Measurements from ENCODE around the gene FREM3. TPM values are rescaled to one million over a fixed set of nuclear protein-coding genes. Genes with fewer than 3 reads are reported as not detected.
"Not testable (repeated sequence)": the region's sequence is repeated elsewhere in the genome, so short reads cannot be mapped to it uniquely, and the experiment has no call there.

Gene FREM3
- total and polyA plus RNA-seq, 2 experiments from 2014 or later = not detected

GRCh38 chr4:143736861-143737260 lies 36.4 kb upstream of the FREM3 start:
- in situ Hi-C loops (cut with MboI) = no loop called here
- H3K4me2 ChIP-seq (ENCODE audit: unreplicated experiment) = no peak overlapping the region
- no peaks in the 10 kb centered on the region for H3K36me3 ChIP-seq (ENCODE audit: low read depth)
- WGBS, 2 experiments (ENCODE audit: low coverage in 1 of 2, low lambda C conversion rate in 2 of 2, missing lambda C conversion rate in 2 of 2) = 29 to 63% methylated on average over 1 of the region's 1 CpG
- no peaks in the 10 kb centered on the region for H3K79me2 ChIP-seq (ENCODE audit: insufficient read depth)
- DNase-seq = no peak
- H3K9me3 ChIP-seq (ENCODE audit: low read depth) = no peaks in the 10 kb centered on the region
- H3K9me2 ChIP-seq (ENCODE audit: insufficient read depth) = no peaks in the 10 kb centered on the region
- H3K4me3 ChIP-seq = no peak overlapping the region
- H3K9ac ChIP-seq = no peak overlapping the region
- no peaks in the 10 kb centered on the region for H3K4me1 ChIP-seq (ENCODE audit: insufficient read depth)
- no peaks in the 10 kb centered on the region for H3K27me3 ChIP-seq (replicated peaks; ENCODE audit: insufficient read depth)
- no peak for TF ChIP-seq EZH2phosphoT487 (IDR thresholded peaks at IDR 0.05; ENCODE audit: insufficient read depth, low read depth)
- no peak for TF ChIP-seq EZH2 (IDR thresholded peaks at IDR 0.05; ENCODE audit: insufficient read depth, poor library complexity, severe bottlenecking)
- no peak overlapping the region for H2AFZ ChIP-seq
- no peaks in the 10 kb centered on the region for H3F3A ChIP-seq (ENCODE audit: insufficient read depth)
- H3K27ac ChIP-seq = no peak overlapping the region
- no peaks in the 10 kb centered on the region for H4K20me1 ChIP-seq (ENCODE audit: insufficient read depth)

DNA sequence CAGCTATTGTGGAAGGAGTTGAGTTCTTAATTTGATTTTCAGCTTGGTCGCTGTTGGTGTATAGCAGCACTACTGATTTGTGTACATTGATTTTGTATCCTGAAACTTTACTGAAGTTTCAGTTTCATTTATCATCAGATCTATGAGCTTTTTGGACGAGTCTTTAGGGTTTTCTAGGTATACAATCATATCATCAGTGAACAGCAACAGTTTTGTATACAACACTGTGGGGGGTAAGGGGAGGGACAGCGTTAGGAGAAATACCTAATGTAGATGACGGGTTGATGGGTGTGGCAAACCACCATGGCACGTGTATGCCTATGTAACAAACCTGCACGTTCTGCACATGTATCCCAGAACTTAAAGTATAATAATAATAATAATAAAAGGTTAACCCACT lies 35.6 kb upstream of the FREM3 start:
- H3K79me2 ChIP-seq (ENCODE audit: insufficient read depth); H3K27ac ChIP-seq; H3K4me2 ChIP-seq (ENCODE audit: unreplicated experiment); in situ Hi-C loops (cut with MboI); H4K20me1 ChIP-seq (ENCODE audit: insufficient read depth); H3K36me3 ChIP-seq (ENCODE audit: low read depth); H3K27me3 ChIP-seq (replicated peaks; ENCODE audit: insufficient read depth); H3K9ac ChIP-seq; DNase-seq; H3F3A ChIP-seq (ENCODE audit: insufficient read depth); H3K4me1 ChIP-seq (ENCODE audit: insufficient read depth); H3K9me2 ChIP-seq (ENCODE audit: insufficient read depth); H3K9me3 ChIP-seq (ENCODE audit: low read depth); H2AFZ ChIP-seq; H3K4me3 ChIP-seq: not testable (repeated sequence)
- 61 to 69% methylated on average over 6 of the region's 6 CpGs for WGBS, 2 experiments (ENCODE audit: low coverage in 1 of 2, low lambda C conversion rate in 2 of 2, missing lambda C conversion rate in 2 of 2)

DNA sequence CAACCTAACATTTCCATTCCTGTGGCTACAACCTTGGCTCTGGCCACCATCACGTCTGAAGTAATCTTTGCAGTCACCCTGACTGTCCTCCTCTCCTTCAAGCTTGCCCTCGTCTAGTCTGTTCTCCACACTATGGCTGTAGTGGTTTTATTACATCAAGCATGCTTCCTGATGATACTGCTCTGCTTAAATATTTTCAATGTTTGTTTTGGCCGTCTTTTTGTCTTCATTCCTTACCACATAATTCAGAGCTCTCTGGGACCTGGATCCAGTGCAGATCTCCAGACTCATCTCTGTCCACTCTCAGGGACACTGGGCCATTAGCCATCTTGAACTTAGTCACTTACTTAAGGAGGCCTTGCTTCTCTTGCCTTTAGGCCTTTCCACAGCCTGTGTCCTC lies 27.7 kb upstream of the FREM3 start:
- Histone ChIP-seq H3K27ac (peak overlapping the region; percentile 70), H3K27me3 (replicated peaks; ENCODE audit: insufficient read depth) (no peaks in the 10 kb centered on the region), H3F3A (ENCODE audit: insufficient read depth) (peaks cover 20% of the 10 kb centered on the region), H3K79me2 (ENCODE audit: insufficient read depth) (no peaks in the 10 kb centered on the region), H3K4me3 (no peak overlapping the region), H3K4me1 (ENCODE audit: insufficient read depth) (peaks cover 17% of the 10 kb centered on the region), H3K4me2 (ENCODE audit: unreplicated experiment) (peak overlapping the region; percentile 22), H3K9ac (peak overlapping the region; percentile 22; the same call in 1 of the 2 replicates), H2AFZ (peak overlapping the region; percentile 42), H4K20me1 (ENCODE audit: insufficient read depth) (no peaks in the 10 kb centered on the region), H3K9me2 (ENCODE audit: insufficient read depth) (no peaks in the 10 kb centered on the region), H3K36me3 (ENCODE audit: low read depth) (no peaks in the 10 kb centered on the region), H3K9me3 (ENCODE audit: low read depth) (no peaks in the 10 kb centered on the region)
- DNase-seq = peak; percentile 89
- 14 to 21% methylated on average over 3 of the region's 3 CpGs for WGBS, 2 experiments (ENCODE audit: low coverage in 1 of 2, low lambda C conversion rate in 2 of 2, missing lambda C conversion rate in 2 of 2)
- in situ Hi-C loops (cut with MboI) = no loop called here
- TF ChIP-seq EZH2 (IDR thresholded peaks at IDR 0.05; ENCODE audit: insufficient read depth, poor library complexity, severe bottlenecking) = no peak
- peak; percentile 42; the same call in 1 of the 2 replicates for TF ChIP-seq EZH2phosphoT487 (IDR thresholded peaks at IDR 0.05; ENCODE audit: insufficient read depth, low read depth)

GRCh38 chr4:143726714-143727113 lies 26.2 kb upstream of the FREM3 start:
- no peak overlapping the region for H2AFZ ChIP-seq
- no peak overlapping the region for H3K4me2 ChIP-seq (ENCODE audit: unreplicated experiment)
- peaks cover 17% of the 10 kb centered on the region for H3K4me1 ChIP-seq (ENCODE audit: insufficient read depth)
- peaks cover 20% of the 10 kb centered on the region for H3F3A ChIP-seq (ENCODE audit: insufficient read depth)
- H3K9me2 ChIP-seq (ENCODE audit: insufficient read depth) = no peaks in the 10 kb centered on the region
- no peak overlapping the region for H3K27ac ChIP-seq
- no peak overlapping the region for H3K9ac ChIP-seq
- in situ Hi-C loops (cut with MboI) = no loop called here
- no peak overlapping the region for H3K4me3 ChIP-seq
- peak; percentile 18 for DNase-seq
- no peak for TF ChIP-seq EZH2 (IDR thresholded peaks at IDR 0.05; ENCODE audit: insufficient read depth, poor library complexity, severe bottlenecking)
- TF ChIP-seq EZH2phosphoT487 (IDR thresholded peaks at IDR 0.05; ENCODE audit: insufficient read depth, low read depth) = no peak
- no peaks in the 10 kb centered on the region for H4K20me1 ChIP-seq (ENCODE audit: insufficient read depth)
- WGBS, 2 experiments (ENCODE audit: low coverage in 1 of 2, low lambda C conversion rate in 2 of 2, missing lambda C conversion rate in 2 of 2) = 29 to 46% methylated on average over 1 of the region's 1 CpG
- no peaks in the 10 kb centered on the region for H3K36me3 ChIP-seq (ENCODE audit: low read depth)
- no peaks in the 10 kb centered on the region for H3K79me2 ChIP-seq (ENCODE audit: insufficient read depth)
- no peaks in the 10 kb centered on the region for H3K9me3 ChIP-seq (ENCODE audit: low read depth)
- H3K27me3 ChIP-seq (replicated peaks; ENCODE audit: insufficient read depth) = no peaks in the 10 kb centered on the region

- Histone ChIP-seq H3K36me3 (ENCODE audit: low read depth) (no peaks in the 10 kb centered on the region), H4K20me1 (ENCODE audit: insufficient read depth) (no peaks in the 10 kb centered on the region), H3K27me3 (replicated peaks; ENCODE audit: insufficient read depth) (no peaks in the 10 kb centered on the region), H3K9ac (no peak overlapping the region), H3K4me1 (ENCODE audit: insufficient read depth) (0 out of 2 replicates have a peak, but pooled peaks cover 6% of the 10 kb centered on the region), H3K27ac (no peak overlapping the region), H3K4me2 (ENCODE audit: unreplicated experiment) (no peak overlapping the region), H3K4me3 (no peak overlapping the region), H3K9me3 (ENCODE audit: low read depth) (no peaks in the 10 kb centered on the region), H3F3A (ENCODE audit: insufficient read depth) (no peaks in the 10 kb centered on the region), H3K79me2 (ENCODE audit: insufficient read depth) (no peaks in the 10 kb centered on the region), H2AFZ (0 out of 2 replicates have a peak overlapping the region, but pooled peaks have one; percentile 43), H3K9me2 (ENCODE audit: insufficient read depth) (no peaks in the 10 kb centered on the region)
- no peak for TF ChIP-seq EZH2phosphoT487 (IDR thresholded peaks at IDR 0.05; ENCODE audit: insufficient read depth, low read depth)
- no peak for TF ChIP-seq EZH2 (IDR thresholded peaks at IDR 0.05; ENCODE audit: insufficient read depth, poor library complexity, severe bottlenecking)
- DNase-seq = peak; percentile 51
- WGBS, 2 experiments (ENCODE audit: low coverage in 1 of 2, low lambda C conversion rate in 2 of 2, missing lambda C conversion rate in 2 of 2) = 63 to 73% methylated on average over 1 of the region's 1 CpG
- in situ Hi-C loops (cut with MboI) = no loop called here
These were observed 20.8 kb upstream of the FREM3 start for GRCh38 chr4:143721317-143721716.

DNA sequence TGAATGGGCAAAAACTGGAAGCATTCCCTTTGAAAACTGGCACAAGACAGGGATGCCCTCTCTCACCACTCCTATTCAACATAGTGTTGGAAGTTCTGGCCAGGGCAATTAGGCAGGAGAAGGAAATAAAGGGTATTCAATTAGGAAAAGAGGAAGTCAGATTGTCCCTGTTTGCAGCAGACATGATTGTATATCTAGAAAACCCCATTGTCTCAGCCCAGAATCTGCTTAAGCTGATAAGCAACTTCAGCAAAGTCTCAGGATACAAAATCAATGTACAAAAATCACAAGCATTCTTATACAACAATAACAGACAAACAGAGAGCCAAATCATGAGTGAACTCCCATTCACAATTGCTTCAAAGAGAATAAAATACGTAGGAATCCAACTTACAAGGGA lies 18.3 kb upstream of the FREM3 start:
- no CpG with 5 or more reads among the region's 1 CpG for WGBS, 2 experiments (ENCODE audit: low coverage in 1 of 2, low lambda C conversion rate in 2 of 2, missing lambda C conversion rate in 2 of 2)
- H3K27me3 ChIP-seq (replicated peaks; ENCODE audit: insufficient read depth); H3K9me2 ChIP-seq (ENCODE audit: insufficient read depth); H2AFZ ChIP-seq; H3K79me2 ChIP-seq (ENCODE audit: insufficient read depth); H4K20me1 ChIP-seq (ENCODE audit: insufficient read depth); H3K36me3 ChIP-seq (ENCODE audit: low read depth); H3K9ac ChIP-seq; H3K4me2 ChIP-seq (ENCODE audit: unreplicated experiment); H3K4me1 ChIP-seq (ENCODE audit: insufficient read depth); H3K4me3 ChIP-seq; DNase-seq; H3F3A ChIP-seq (ENCODE audit: insufficient read depth); H3K9me3 ChIP-seq (ENCODE audit: low read depth); in situ Hi-C loops (cut with MboI); H3K27ac ChIP-seq: not testable (repeated sequence)

All from GM23248 (cell line).